ENCODE data around the gene SPINT2.
"Not testable (repeated sequence)": the region's sequence is repeated elsewhere in the genome, so short reads cannot be mapped to it uniquely, and the experiment has no call there.

Gene SPINT2

DNA sequence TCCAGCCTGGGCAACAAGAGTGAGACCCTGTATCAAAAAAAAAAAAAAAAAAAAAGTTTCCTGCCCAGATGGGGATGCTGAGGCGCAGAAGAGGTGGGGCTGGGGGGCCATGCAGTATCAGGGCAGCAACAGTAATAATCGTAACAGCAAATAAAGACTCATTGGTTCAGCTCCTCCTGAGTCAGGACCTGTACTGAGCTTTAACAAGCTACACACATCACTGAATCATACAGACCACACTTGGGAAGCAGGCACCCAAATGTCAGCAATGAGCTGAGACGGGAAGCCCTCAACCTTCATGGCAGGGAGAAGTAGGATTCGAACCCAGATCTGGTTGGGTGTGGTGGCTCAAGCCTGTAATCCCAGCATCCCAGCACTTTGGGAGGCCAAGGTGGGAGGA lies 29.8 kb upstream of the SPINT2 start:
- in situ Hi-C loops (cut with HindIII; ENCODE audit: low sequenced_read_pairs), result no loop called here

DNA sequence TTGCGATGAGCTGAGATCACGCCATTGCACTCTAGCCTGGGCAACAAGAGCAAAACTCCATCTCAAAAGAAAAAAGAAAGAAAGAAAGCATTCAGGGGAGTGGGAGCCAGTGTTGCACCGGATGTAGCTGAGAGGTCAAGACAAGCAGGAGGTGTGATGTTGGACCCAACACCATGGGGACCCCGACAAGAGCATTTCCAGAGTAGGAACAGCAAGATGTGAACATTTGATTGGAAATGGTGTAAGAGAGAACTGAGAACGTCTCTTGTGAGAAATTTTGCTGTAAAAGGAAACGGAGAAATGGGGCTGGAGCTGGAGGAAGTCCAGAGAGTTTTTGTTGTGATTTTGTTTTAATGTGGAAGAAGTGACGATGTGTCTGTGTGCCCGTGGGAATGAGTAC lies 24.6 kb upstream of the SPINT2 start:
- in situ Hi-C loops (cut with HindIII; ENCODE audit: low sequenced_read_pairs), result no loop called here

DNA sequence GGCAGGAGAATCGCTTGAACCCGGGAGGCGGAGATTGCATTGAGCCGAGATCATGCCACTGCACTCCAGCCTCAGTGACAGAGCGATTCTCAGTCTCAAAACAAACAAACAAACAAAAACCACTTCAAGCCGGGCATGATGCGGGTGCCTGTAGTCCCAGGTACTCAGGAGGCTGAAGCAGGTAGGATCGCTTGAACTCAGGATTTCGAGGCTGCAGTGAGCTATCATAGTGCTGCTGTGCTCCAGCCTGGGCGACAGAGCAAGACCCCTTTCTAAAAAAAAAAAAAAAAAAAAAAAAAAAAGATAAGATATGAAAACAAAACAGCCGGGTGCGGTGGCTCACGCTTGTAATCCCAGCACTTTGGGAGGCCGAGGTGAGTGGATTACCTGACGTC lies 21.1 kb upstream of the SPINT2 start:
- in situ Hi-C loops (cut with HindIII; ENCODE audit: low sequenced_read_pairs), result no loop called here

DNA sequence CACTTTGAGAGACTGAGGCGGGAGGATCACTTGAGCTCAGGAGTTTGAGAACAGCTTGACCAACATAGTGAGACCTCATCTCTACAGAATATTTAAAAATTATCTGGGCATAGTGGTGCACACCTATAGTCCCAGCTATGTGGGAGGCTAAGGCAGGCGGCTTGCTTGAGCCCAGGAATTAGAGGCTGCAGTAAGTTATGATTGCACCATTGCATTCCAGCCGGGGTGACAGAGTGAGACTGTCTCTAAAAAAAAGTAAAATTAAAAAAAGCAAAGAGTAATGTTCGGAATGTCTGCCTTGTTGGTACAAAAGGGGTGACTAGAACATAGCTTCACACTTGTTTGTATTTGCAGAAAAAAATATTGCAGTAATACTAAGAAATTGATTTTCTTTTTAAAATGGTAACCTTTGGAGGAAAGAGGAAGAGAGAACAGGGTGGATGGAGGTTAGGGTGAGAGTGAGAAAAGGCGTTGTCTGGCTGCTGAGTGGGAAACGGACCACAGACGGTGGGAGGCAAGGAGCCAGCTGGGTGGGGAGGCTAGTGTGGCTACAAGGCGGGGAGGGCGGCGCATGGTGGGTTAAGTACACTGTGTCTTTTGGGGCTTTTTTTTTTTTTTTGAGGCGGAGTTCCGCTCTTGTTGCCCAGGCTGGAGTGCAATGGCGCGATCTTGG lies 18.4 kb upstream of the SPINT2 start:
- in situ Hi-C loops (cut with HindIII; ENCODE audit: low sequenced_read_pairs), result no loop called here

DNA sequence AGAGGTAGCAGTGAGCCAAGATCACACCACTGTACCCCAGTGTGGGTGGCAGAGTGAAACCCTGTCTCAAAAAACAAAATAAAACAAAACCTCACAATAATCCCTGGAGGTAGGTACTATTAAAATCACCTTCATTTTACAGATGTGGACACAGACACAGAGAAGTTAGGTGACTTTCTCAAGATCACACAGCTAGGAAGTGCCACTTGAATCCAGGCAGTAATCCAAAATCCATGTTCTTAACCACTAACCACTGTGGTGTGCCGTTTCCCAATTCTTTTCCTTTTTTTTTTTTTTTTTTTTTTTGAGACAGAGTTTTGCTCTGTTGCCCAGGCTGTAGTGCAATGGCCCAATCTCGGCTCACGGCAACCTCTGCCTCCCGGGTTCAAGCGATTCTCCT lies 17.2 kb upstream of the SPINT2 start:
- in situ Hi-C loops (cut with HindIII; ENCODE audit: low sequenced_read_pairs), result no loop called here

DNA sequence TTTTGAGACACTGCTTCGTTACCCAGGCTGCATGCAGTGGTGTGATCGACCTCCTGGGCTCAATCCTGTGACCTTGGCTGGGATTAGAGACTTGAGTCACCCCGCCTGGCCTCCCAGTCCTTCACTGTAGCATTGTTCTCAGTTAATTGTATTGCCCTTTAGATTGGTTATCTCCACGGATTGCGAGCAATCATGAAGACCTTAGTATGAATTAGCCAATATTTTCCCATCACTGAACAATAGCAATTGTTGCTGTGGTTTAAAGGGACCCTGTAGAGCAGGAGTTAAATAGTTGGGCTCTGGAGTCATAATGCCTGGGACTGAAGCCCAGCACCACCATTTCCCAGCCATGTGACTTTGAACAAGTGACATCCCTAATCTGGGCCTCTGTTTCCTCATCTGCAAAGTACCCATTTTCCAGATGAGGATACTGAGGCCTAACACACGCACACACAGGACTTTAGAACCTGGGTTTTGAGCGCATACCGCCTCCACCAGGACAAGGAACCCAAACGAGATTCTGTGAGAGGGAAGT lies 16.6 kb upstream of the SPINT2 start:
- in situ Hi-C loops (cut with HindIII; ENCODE audit: low sequenced_read_pairs), result no loop called here

DNA sequence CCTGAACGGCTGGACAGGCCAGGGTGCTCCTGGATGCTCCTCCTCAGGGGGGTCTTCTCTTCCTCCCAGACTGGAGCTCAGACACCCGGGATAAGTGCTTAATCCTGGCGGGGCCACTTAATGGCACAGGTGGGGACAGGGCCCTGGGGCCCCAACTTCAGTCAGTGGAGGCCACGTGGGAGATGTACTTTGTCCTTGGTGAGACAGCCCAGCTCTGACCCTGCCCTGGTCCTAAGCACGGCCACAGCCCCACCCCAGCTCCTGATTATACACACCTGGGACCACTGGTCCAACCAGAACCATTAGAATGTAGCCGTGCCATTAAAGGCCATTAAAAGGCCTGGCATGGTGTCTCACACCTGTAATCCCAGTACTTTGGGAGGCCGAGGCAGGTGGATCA lies 16.0 kb upstream of the SPINT2 start:
- in situ Hi-C loops (cut with HindIII; ENCODE audit: low sequenced_read_pairs), result no loop called here

DNA sequence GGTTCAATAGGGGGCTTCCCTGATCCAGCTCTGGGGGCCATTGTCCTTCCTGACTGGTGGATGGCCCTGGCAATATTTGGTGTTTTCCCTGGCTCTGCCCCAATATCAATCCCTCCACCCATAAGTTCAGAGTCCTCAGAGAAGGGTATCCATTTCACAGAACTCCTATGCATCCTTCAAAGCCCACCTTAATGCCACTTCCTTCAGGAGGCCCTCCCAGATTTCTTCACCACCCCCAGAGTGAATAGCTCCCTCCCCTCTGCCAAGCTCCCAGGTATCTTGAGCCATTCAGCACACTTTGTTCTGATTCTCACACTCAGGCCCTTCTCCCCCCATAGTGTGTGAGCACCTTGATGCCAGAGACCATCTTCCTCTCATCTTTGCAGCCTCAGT lies 13.9 kb upstream of the SPINT2 start:
- in situ Hi-C loops (cut with HindIII; ENCODE audit: low sequenced_read_pairs), result no loop called here

DNA sequence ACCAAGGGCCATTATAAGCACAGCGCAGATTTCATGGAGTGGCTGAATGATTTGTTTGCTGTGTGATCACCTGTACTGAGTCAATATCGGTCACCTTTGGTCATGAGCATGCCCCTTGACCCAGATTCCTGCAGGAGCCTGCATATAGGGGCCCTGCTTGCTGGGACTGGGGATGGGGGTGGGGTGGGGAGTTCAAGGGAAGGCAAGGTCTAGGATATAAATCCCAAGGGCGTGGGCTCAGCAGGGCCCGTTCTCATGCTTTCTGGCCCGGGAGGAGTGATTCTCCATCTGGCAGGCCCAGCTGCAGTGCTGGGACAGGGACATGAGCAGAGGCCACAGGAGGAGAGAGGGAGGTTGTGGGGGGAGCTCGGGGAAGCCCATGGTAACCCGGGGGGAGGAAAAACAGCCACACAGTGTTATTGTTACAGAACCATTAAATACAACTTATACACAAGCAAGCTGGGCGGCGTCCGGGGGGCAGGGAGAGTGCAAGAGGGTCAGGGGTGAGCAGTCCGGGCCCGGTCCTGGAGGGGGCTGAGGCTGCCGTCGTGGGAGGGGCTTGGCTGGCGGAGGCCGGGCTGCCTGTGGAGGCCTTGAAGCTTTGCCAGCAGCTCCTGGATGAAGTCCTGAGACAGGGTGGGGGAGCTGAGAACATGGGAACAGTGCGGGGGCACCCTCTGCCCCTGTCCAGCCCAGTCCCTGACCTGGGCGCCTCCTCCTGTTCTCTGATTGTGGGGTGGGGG lies 13.4 kb upstream of the SPINT2 start:
- in situ Hi-C loops (cut with HindIII; ENCODE audit: low sequenced_read_pairs), result no loop called here

DNA sequence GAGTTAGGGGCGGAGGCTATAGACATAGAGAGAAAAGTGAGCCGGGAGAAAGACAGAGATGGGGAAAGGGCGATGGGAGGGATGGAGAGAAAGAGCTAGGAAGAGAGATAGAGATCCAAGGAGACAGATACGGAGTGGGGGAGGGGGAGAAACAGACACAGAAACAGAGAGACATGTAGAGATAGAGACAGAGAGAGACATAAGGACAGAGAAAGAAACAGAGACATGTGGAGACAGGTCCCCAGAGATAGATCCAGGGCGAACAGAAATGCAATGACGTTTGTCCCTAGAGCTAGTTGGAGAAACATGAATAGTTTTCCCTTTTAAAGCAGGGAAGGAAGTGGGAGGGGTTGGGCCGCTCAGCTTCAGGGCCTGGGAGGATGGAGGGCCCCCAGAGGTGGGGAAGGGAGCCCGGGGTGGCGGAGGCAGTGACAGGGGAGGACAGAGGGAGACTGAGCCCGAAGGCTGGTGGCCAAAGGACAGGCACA lies 12.8 kb upstream of the SPINT2 start:
- in situ Hi-C loops (cut with HindIII; ENCODE audit: low sequenced_read_pairs), result no loop called here

DNA sequence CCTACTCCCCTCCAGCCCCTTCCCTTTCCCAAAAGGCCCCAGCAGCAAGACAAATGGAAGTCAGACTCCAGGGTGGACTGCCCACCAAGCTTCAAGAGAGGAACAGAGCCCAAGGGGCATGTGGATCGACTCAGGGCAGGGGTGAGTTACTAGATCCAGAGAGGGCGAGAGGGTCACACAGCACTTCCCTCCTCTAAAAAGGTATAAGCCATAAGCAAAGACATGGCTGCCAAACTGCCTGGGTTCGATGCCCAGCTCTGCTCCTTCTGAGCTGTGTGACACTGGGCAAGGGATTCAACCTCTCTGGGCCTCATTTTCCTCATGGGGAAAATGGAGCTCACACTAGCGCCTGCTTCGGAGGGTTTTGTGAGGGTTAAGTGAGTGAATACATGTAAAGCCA lies 12.0 kb upstream of the SPINT2 start:
- in situ Hi-C loops (cut with HindIII; ENCODE audit: low sequenced_read_pairs), result no loop called here

DNA sequence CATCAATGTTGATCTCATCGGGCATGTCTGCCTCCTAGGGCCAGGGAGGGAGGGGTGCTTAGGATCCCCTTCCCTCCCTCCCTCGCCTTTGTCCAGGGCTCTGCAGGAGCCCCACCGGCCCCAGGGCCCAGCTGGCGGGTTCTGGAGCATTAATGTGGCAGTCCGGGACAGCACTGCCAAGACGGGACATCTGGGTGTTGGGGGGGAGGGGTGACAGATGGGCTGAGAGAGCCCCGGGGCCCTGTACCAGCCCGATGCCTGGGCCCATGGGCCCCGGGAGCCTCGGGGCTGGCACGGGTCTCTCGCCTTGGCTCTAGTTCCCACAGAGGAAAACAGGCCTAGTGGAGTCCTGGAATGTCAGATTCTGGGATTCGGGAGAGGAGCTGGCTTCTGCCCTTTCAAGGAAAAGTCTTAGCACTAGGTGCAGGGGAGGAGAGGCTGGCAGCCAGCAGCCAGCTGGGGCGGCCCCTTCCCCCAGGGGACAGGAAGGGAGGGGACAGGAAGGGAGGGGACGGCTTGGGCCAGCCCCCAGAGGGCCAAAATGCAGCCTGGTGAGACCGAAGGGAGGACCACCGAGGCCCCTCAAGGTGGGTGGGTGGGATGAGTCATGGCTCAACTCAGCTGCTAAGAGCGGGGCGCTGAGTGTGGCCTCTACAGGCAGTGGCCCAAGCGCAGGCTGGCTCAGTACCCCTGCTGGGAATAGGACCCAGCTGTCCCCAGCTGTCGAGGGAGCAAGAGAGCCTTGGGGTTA lies 11.3 kb upstream of the SPINT2 start:
- in situ Hi-C loops (cut with HindIII; ENCODE audit: low sequenced_read_pairs), result no loop called here

DNA sequence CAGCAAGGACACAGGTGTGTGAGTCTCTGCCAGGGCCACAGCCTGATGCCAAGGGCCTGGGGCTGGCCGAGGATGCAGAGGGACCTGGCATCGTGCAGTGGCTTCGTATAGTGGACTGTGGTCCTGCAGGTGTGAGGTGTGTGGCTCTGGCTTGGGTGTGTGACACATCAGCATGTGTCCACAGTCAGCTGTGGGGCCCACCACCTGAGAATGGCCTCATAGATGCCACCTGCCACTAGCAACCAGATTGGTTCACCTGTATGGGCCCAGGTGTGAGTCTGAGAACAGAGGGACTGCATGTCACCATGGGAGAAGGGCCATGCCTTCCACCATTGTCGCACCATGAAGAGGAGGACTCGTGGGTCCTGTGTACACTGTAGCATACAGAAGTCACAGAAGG lies 10.6 kb upstream of the SPINT2 start:
- in situ Hi-C loops (cut with HindIII; ENCODE audit: low sequenced_read_pairs), result no loop called here

DNA sequence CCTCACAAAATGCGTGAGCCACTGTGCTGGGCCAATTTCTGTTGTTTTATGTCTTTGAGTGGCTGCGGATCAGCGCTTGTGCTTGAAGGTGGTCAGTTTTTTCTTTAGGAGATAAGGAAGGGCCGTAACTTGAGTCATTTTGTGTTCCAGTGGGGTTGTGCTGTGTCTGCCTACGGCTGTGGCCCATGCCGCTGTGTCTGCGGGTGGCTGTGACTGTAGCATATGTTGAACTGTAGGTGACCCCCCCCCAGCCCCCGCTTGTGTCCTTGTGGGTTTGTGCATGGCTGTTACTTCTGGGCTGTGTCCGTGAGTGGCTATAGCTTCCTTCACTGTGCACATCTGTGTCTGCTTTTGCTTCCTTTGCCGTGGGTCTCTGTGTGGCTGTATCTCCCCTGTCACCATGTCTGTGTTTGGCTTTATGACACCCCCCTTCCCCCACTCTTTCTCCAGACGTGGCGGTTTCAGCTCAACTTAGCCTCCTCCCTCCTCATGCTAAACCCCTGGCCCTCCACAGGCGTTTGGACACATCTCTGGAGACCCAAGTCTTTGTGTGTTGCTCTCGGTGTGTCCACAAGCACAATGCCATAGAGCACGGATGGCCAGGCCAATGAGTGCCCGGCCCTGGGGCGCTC lies 8.9 kb upstream of the SPINT2 start:
- in situ Hi-C loops (cut with HindIII; ENCODE audit: low sequenced_read_pairs), result no loop called here

DNA sequence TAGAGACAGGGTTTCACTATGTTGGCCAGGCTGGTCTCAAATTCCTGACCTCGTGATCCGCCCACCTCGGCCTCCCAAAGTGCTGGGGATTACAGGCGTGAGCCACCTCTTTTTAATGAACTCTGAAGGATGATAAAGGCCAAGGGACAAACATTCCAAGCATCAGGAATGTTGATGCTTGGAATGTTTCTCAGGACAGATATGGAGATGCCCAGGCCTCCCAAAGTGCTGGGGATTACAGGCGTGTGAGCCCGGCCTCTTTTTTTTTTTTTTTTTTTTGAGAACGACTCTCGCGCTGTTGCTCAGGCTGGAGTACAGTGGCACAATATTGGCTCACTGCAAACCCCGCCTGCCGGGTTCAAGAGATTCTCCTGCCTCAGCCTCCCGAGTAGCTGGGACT lies 2.4 kb upstream of the SPINT2 start:
- in situ Hi-C loops (cut with HindIII; ENCODE audit: low sequenced_read_pairs), result not testable (repeated sequence)

DNA sequence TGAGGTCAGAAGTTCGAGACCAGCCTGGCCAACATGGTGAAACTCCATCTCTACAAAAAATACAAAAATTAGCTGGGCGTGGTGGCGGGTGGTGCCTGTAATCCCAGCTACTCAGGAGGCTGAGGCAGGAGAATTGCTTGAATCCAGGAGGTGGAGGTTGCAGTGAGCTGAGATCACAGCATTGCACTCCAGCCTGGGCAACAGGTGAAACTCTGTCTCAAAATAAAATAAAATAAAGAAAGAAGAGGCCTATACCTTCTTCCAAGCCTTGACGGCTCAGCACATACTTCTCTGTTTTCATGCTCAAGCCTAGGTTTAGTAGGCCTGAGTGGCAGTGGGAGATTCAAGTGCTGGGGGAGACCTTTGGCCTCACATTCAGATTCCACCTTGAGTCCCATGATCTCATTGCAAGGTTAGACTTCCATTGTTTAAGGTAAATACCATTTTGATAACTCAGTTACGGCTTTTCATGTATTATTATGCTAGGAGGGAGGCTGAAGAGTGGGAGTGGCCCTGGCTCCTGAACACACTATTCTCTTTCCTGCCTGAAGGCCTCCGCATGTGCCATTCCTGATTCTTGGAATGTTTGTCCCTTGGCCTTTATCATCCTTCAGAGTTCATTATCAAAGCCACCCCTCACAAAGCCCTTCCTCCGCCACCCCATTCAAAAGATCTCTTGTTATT lies 1.6 kb upstream of the SPINT2 start:
- in situ Hi-C loops (cut with HindIII; ENCODE audit: low sequenced_read_pairs), result no loop called here

DNA sequence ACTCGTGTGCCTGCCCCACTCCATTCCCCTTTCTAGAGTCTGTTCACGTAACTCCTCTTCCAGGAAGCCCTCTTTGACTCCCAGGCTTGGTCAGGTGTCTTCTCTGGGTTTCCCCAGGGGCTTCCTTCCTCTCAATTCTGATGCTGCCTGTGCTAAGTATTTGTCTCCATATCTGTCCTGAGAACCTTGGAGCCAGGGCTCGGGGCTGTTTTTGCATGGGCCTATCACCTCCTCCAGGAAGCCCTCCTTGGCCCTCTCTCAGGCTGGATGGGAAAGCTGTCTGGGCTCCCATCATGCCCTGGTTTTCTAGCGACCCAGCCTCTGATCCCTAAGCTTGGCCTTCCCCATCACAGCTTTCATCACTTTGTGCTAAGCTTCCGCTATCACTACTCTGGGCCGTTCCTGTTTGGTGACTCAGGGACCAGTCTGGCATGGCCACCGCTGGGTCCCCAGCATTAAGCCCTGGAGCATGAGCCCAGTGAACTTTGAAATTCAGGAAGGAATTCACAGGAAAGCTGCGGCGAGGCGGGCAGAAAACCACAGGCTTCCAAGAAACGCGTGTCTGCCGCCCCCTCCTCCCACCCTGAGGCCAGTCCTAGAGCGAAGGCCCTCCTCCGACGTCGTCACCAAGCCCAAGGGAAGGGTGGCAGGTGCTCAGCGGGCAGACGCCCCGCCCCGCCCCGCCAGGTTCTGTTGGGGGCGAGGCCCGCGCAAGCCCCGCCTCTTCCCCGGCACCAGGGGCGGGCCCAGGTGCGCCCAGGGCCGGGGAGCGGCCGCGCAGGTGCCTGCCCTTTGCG lies 486 bp upstream of the SPINT2 start:
- in situ Hi-C loops (cut with HindIII; ENCODE audit: low sequenced_read_pairs), result no loop called here

DNA sequence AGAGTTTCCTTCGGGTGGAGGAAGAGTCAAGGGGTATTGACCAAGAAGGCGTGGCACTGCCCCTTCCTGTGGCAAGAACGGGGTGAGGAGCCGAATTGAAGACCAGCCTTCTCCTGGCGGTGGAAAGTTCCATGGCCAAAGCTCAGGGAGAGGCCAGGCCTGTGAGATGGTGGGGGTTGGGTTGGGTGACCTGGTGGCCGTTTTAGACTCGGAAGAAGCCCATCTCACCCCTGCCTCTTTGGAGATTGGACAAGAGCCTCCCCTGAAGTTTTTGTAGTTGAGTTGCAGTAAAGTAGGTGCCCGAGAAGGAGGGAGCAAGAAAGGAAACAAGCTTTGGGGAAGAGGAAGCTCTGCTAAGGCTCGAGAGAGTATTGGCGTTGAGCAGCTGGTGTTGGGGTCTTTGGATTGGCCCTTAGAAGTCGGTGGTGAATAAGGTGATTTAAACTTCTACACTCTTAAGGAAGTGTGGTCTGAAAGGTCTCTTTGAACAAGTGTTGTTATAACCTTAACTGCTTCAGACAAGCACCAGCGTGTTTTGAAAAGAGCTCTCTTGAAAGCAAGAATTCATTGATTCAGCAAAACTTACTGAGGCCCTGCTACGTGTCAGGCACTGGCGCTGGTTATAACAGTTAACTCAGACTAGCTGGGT lies 964 bp downstream of the SPINT2 start:
- in situ Hi-C loops (cut with HindIII; ENCODE audit: low sequenced_read_pairs), result no loop called here

DNA sequence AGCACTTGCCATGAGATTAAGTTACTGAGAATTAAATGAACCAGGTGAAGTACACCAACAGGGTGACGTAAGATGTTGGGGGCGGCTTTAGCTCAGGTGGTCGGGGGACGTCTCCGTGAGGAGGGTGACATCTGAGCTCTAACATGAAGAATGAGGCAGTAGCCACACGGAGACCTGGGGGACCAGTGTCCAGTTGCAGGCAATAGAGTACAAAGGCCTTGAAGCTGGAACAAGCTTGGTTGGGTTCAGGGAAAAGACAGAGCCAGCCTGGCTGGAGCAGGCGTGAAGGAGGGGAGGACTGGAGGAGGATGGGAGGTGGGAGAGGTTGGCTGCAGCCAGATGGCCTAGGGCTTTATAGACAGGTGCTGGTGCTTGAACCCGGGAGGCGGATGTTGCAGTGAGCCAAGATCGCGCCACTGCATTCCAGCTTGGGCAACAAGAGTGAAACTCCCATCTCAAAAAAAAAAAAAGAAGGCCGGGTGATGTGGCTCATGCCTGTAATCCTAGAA lies 1.6 kb downstream of the SPINT2 start:
- in situ Hi-C loops (cut with HindIII; ENCODE audit: low sequenced_read_pairs), result no loop called here
